Activated CD8-positive, alpha-beta memory T cell treated with anti-CD3 and anti-CD28 coated beads, Interleukin-2, amount 50 U/mL, for 1 hour (primary cell): ENCODE data around the gene CLDN34.

Experiments used
- DNase-seq: peaks from one replicate; pipeline ENCODE4 v3.0.0-alpha.2; 2020; ENCODE audit errors: extremely low read depth

The CLDN34 gene

DNA sequence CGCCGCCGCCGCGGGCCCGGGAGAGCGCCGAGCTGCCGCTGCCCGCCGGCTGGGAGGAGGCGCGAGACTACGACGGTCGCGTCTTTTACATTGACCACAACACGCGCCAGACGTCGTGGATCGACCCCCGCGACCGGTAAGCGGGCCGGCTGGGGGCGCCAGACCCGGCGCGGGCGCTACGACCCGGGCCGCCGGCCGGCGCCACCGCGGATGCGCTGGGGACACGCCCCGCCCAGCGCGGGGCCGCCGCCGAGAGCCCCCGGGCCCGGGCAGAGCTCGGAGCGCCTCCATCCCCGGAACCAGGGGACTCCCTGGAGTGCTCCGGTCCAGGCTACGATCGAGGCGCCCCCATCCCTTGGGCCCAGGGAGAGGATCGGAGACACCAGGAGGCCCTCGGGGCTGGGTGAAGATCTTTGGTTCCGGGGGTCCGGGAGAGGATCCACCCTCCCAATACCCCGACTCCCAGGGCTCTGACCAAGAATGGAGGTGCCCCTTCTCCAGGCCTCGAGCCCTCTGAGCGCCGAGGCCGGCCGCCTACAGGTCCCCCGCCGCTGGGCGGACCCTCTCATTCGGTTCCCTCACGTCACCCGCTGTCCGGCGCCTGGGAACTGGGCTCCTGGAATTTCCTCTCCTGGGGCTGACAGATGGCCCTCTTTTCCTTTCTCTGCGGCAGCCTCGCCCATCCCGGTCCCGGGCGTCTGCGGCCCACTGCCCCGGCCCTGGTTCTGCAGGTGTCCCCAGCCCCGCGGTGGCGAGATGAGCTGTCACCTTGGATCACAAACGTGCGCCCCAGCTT is 48.8 kb downstream of the CLDN34 start:
- no peak for DNase-seq

DNA sequence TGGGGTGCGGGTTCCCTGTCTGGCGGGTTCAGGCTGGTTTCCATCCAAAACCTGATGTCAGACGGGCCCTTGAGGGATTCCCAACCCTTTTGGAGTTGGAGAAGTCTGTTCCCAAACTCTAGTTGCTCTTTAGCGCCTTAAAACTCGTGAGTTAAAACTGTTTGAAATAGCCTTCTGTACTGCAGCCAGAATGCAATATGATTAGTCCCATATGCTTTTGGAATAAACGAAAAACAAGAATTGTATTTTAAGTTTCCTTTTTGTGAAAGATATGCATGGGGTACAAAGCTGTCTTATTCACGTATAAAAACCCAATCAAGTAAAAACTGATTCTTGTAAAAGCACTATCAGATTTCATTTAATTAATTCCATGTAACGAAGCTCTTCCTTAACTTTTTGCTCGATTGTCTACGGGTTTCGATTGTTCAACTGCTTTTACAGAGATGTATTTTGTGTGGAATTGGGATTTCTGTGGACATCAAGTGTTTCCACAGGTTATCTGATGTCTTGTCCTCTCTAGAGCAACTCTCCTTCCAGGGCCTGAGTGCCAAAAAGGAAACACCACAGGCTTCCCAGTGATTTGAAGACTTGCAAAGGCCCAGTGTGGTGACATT is 49.5 kb downstream of the CLDN34 start:
- DNase-seq: no peak

DNA sequence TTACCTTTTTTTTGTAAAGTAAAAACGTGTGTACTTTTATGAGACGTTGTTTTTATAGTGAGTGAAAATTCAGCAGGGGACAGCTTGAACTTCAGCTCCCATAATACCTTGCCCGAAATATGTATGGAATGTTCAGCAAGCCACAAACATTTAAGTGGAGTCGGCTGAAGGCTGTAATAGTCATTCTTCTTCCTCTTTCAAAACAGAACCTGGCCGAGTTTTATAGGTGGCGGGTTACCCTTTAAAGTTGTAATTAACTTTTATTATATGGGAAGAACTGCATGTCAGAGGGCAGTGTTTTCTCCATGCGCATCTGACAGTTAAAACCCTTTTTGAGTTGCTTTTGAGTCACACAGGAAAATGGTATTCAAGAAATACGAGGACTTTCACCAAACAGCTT is 50.7 kb downstream of the CLDN34 start:
- DNase-seq: no peak
